Stimulated activated naive B cell treated with anti-CD40 and anti-IgM and Interleukin-4, amounts not matched to agents 10 μg/mL and 1 μg/mL and 100 μg/mL, for 72 hours (primary cell): Measurements from ENCODE around the gene DDX31.

Source experiments
- ATAC-seq, 2 donors: fragments of 150-1000 bp; cut with Tn5 transposase; replicated peaks; 2 replicates each; pipeline ENCODE4 v1.10.0; 2021; ENCODE audit warnings: moderate library complexity in 1 of 2
- DNase-seq: peaks from one replicate; pipeline ENCODE4 v3.0.0; 2021
- H3K27ac Mint-ChIP-seq: one replicate; pipeline ENCODE4 v1.8.0; 2022; ENCODE audit warnings: mild to moderate bottlenecking, mixed read lengths
- H3K27me3 Mint-ChIP-seq, 2 donors: one replicate each; pipeline ENCODE4 v1.8.0; 2022; ENCODE audit warnings: mixed read lengths in 2 of 2
- H3K36me3 Mint-ChIP-seq, 2 donors: one replicate each; pipeline ENCODE4 v1.8.0; 2022; ENCODE audit warnings: mixed read lengths in 2 of 2, mild to moderate bottlenecking in 1 of 2
- H3K4me1 Mint-ChIP-seq, 2 donors: one replicate each; pipeline ENCODE4 v1.8.0; 2022; ENCODE audit warnings: mixed read lengths in 2 of 2, mild to moderate bottlenecking in 1 of 2
- H3K4me3 Mint-ChIP-seq, 2 donors: one replicate each; pipeline ENCODE4 v1.8.0; 2022; ENCODE audit warnings: mild to moderate bottlenecking in 2 of 2, mixed read lengths in 2 of 2, moderate library complexity in 1 of 2
- H3K9me3 Mint-ChIP-seq, 2 donors: one replicate each; pipeline ENCODE4 v1.8.0; 2022; ENCODE audit warnings: mixed read lengths in 2 of 2, mild to moderate bottlenecking in 1 of 2

The DDX31 gene

DNA sequence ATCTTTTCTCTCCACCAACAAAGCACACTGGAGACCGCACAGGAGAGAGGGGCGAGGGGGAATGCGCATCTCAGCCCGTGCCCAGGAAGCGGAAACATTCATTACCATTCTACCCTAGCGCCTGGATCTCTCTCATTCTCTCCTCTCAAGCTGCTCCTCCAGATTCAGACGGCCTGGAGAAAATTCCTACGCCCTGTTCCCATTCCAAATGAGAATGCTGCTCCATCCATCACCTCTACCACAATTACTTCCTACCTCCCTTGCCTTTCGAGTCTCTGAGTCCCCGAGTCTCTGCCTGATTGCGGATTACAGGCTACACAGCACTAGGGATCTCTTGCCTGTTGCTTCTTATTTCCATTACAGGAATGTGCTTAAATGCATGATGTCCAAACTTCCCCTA lies 6.7 kb downstream of the DDX31 start:
- Mint-ChIP-seq H3K36me3 (peaks cover 10 to 25% of the 10 kb centered on the region in 2 donors), H3K4me3 (no peak overlapping the region), H3K9me3 (no peaks in the 10 kb centered on the region), H3K27me3 (no peaks in the 10 kb centered on the region), H3K27ac (no peak overlapping the region), H3K4me1 (peaks cover 9 to 13% of the 10 kb centered on the region in 2 donors)
- DNase-seq (no peak), ATAC-seq (no peak)

DNA sequence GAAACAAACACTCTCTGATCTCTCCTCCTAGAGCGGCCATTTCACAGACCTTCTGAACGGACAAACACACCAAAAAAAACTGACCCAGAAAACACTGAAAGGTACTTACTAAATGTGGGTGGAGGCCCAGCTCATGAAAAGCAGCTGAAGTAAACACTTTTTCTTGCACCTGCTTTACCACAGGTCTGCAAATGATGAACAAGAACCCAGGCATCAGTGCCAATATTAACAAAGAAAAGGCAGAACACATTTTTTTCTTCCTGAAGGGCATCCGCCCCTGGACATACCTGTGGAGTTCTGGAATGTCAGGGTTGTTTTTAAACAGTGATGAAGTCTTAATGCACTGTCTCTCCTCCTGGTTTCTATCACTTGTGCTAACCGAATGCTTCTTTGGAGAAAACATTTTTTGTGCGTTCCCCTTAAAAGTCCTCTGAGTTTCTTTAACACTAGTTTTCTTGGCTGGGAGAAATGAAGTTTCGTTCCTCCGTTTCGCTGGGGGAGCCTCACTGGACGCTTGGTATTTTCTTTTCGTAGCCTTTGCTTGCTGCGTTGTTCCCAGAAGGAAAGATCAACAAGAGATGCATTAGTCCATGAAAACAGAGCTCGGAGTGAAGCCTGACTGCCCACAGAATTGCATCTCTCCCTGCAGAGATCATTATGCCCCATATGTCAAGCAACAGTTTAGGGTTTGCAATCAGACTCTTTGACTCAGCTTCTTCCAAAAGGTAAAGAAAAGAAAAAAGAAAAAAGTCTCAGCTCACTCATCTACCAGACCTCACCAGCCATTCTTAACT lies 7.4 kb downstream of the DDX31 start:
- no peaks in the 10 kb centered on the region for H3K9me3 Mint-ChIP-seq

DNA sequence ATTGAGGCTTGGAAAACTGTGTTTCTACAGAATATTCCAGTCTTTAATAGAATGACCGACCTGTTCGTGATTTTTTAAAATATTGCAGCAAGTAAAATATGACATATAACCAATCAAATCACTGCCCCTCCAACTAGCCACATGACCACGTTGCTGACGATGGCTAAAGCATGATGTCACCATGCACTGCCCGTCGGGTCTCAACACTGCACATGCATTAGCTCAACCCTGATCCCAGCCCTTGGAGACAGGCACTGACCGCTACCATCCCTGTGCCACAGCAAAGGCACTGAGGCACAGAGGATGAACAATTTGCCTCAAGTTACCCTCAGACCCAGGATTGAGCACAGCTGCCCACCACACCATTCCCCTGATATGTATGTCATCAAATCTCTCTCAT lies 13.5 kb downstream of the DDX31 start:
- Mint-ChIP-seq H3K4me1 (peaks cover 0 to 5% of the 10 kb centered on the region in 2 donors), H3K27ac (no peak overlapping the region), H3K36me3 (peaks cover 28 to 35% of the 10 kb centered on the region in 2 donors), H3K9me3 (no peaks in the 10 kb centered on the region), H3K4me3 (no peak overlapping the region), H3K27me3 (no peaks in the 10 kb centered on the region)
- ATAC-seq, result no peak
- DNase-seq, result no peak

More for the DNA sequence above, 7.4 kb downstream of the DDX31 start:
- no peaks in the 10 kb centered on the region for H3K27me3 Mint-ChIP-seq
- peaks cover 9 to 24% of the 10 kb centered on the region in 2 donors for H3K36me3 Mint-ChIP-seq
- H3K4me3 Mint-ChIP-seq, result no peak overlapping the region
- DNase-seq (no peak), ATAC-seq (no peak)
- peaks cover 2 to 5% of the 10 kb centered on the region in 2 donors for H3K4me1 Mint-ChIP-seq
- H3K27ac Mint-ChIP-seq, result no peak overlapping the region

DNA sequence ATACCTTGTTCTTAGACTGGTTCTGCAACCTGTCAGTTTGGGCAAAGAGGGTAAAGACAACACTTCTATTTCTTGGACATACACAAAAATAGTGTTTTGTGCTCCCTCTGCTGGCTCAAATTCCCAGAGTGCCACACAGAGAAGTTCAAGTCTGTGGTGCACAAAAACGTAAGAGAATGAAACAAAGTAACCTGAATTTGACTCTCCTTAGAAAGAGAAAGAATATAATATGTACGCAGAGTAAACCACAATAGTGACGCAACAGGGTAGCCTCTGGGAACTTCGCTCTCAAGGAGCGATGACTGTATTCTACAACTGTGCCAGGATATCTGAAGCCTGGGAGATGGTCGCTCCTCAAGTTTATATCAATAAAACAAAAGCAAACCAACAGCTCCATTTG lies 18.5 kb downstream of the DDX31 start:
- peaks cover 32 to 37% of the 10 kb centered on the region in 2 donors for H3K36me3 Mint-ChIP-seq
- no peaks in the 10 kb centered on the region for H3K9me3 Mint-ChIP-seq
- DNase-seq (no peak), ATAC-seq (no peak)
- no peaks in the 10 kb centered on the region for H3K27me3 Mint-ChIP-seq
- H3K4me3 Mint-ChIP-seq, result no peak overlapping the region
- no peak overlapping the region for H3K27ac Mint-ChIP-seq
- no peaks in the 10 kb centered on the region for H3K4me1 Mint-ChIP-seq

DNA sequence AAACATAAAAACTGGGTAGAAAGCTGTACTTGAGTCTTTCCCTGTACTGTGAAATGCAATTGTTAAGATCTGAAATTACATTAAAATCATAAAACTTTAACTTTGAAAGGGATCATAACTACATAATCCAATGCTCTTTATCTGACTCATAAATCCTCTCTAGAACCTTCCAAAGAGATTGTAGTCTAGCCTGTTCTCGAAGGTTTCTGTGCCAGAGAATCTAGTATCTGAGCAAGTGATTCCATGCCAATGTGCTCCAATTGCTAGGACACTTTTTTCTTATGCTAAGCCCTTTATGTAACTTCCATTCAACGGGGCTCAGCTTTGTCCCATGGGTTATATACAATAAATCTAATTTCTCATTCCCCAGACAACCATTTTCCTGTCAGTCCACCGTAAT lies 21.1 kb downstream of the DDX31 start:
- Mint-ChIP-seq H3K27ac (no peak overlapping the region), H3K36me3 (peaks cover 39 to 52% of the 10 kb centered on the region in 2 donors), H3K27me3 (no peaks in the 10 kb centered on the region), H3K4me3 (no peak overlapping the region), H3K4me1 (peaks cover 0 to 2% of the 10 kb centered on the region in 2 donors), H3K9me3 (no peaks in the 10 kb centered on the region)
- DNase-seq, result no peak
- ATAC-seq, result no peak

DNA sequence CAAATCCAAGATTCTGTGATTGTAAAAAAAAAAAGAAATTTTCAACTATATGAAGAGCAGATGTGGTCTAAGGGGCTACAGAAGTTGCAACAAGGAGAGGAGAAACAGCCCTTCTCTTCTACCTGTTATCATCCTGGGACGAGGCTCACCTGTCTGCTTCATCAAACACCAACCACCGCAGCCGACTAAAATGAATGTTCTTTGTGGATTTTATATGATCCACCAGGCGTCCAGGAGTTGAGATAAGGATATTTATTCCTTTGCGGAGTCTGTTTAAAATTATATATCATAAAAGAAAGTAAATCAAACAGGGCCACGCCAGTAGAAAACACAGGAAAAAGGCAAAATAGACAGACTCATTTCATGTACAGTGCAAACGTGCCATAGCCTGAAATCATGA lies 21.5 kb downstream of the DDX31 start:
- no peaks in the 10 kb centered on the region for H3K9me3 Mint-ChIP-seq
- DNase-seq (no peak), ATAC-seq (no peak)
- peaks cover 0 to 2% of the 10 kb centered on the region in 2 donors for H3K4me1 Mint-ChIP-seq
- no peak overlapping the region for H3K27ac Mint-ChIP-seq
- no peak overlapping the region for H3K4me3 Mint-ChIP-seq
- no peaks in the 10 kb centered on the region for H3K27me3 Mint-ChIP-seq
- H3K36me3 Mint-ChIP-seq, result peaks cover 43 to 56% of the 10 kb centered on the region in 2 donors

DNA sequence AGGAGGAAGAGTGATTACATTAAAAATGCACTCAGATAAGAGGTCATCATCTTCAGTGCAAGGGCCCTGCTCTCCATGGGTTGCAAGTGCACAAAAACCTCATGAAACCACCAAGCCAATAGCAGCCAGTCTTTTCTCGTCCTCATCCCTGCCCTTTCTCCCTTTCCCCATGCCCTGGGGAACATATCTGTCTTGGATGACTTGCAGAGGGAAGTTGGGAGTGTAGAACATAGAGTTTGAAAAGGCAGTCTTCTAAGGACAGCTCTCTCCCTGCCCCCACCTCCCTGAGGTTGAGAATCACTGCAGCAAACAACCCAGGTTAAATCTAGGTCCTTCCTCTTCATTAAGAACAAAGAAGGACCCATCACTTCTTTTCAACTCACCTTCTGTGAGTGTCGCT lies 22.0 kb downstream of the DDX31 start:
- H3K4me1 Mint-ChIP-seq, result peaks cover 0 to 2% of the 10 kb centered on the region in 2 donors
- ATAC-seq (no peak), DNase-seq (no peak)
- no peaks in the 10 kb centered on the region for H3K9me3 Mint-ChIP-seq
- no peak overlapping the region for H3K27ac Mint-ChIP-seq
- no peak overlapping the region for H3K4me3 Mint-ChIP-seq
- no peaks in the 10 kb centered on the region for H3K27me3 Mint-ChIP-seq
- H3K36me3 Mint-ChIP-seq, result peaks cover 46 to 60% of the 10 kb centered on the region in 2 donors

DNA sequence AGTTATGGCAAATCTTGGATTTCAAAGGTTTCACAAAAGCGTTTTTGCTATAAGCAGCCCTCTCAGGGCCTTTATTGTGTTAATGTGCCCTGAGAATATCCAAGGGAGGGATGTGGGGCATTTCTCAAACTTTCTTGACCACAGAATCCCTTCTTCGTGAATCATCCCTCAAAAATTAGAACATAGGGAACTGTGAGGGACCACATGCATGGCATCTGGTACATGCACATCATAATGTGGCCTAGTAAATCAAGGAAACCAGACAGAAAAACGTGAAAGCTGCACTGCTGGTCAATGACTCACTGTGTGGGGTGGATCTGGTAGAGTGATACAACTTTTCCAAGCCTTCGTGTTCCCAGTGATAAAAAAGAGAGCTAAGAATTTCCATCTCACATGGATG lies 22.4 kb downstream of the DDX31 start:
- no peaks in the 10 kb centered on the region for H3K9me3 Mint-ChIP-seq
- H3K27ac Mint-ChIP-seq, result no peak overlapping the region
- ATAC-seq (no peak), DNase-seq (no peak)
- no peak overlapping the region for H3K4me3 Mint-ChIP-seq
- peaks cover 42 to 56% of the 10 kb centered on the region in 2 donors for H3K36me3 Mint-ChIP-seq
- no peaks in the 10 kb centered on the region for H3K27me3 Mint-ChIP-seq
- H3K4me1 Mint-ChIP-seq, result peaks cover 0 to 2% of the 10 kb centered on the region in 2 donors

DNA sequence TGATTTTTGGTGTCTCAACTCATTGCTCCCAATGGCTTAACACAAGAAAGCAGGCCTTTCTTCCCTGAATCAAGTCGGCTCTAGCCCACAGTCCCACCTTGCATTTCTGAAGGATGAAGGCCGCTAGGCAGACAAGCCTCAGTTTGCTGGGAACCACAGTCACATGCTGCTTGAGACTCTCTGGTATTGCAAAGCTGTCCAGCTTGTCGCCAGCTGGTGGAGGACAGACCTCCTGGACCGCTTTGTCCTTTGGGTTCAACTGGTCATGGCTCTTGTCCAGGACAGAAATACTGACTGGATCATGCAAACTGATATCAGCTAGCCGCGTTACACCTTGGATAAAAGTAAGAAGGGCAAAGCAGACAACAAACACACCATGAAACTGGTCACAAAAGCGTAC lies 23.1 kb downstream of the DDX31 start:
- ATAC-seq (no peak), DNase-seq (no peak)
- Mint-ChIP-seq H3K9me3 (no peaks in the 10 kb centered on the region), H3K27ac (no peak overlapping the region), H3K27me3 (no peaks in the 10 kb centered on the region), H3K4me1 (peaks cover 0 to 2% of the 10 kb centered on the region in 2 donors), H3K36me3 (peaks cover 44 to 59% of the 10 kb centered on the region in 2 donors), H3K4me3 (no peak overlapping the region)

DNA sequence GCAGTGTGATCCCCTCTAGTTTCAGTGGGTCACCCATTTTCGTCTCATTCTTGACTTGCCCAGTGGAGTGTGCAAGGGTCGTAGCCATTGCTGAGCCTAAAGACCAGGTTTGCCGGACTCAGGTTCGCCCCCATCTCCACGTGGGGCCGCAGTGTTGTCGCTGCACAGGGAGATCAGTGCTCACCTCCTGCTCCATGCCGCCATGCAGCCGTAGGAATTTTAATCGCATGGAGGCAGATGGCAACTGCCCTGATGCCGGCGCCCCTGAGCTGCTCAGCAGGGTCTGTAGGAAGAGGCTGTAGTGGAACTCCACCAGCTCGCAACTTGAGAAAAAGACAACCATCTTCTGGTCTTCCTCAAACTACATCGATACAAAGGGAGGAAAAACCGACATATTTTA lies 24.1 kb downstream of the DDX31 start:
- peaks cover 50 to 60% of the 10 kb centered on the region in 2 donors for H3K36me3 Mint-ChIP-seq

DNA sequence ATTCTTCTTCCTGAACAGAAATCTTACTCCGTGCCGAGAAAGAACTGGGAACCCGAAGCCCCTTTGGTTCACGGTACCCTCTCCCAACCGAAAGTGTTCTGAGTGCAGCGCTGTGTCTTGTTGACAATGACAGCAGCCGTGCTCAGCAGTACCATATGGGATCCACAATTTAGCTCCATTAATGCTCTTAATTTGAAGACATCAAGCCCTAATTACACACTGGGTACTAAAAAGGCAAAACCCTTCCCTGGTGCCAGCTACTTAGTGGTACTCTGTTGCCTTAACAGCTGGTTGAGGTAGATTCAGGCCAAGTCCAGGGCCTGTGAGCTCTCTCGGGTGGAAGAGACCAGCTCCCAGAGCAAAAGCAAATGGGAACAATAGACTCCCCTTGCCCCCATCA lies 24.5 kb downstream of the DDX31 start:
- H3K36me3 Mint-ChIP-seq, result peaks cover 50 to 57% of the 10 kb centered on the region in 2 donors
- no peak for DNase-seq
- no peak for ATAC-seq
- peaks cover 0 to 2% of the 10 kb centered on the region in 2 donors for H3K4me1 Mint-ChIP-seq
- H3K9me3 Mint-ChIP-seq, result no peaks in the 10 kb centered on the region
- no peaks in the 10 kb centered on the region for H3K27me3 Mint-ChIP-seq
- no peak overlapping the region for H3K27ac Mint-ChIP-seq
- H3K4me3 Mint-ChIP-seq, result no peak overlapping the region

More for the DNA sequence above, 24.1 kb downstream of the DDX31 start:
- Mint-ChIP-seq H3K27me3 (no peaks in the 10 kb centered on the region), H3K4me3 (no peak overlapping the region), H3K27ac (no peak overlapping the region), H3K4me1 (peaks cover 0 to 2% of the 10 kb centered on the region in 2 donors), H3K9me3 (no peaks in the 10 kb centered on the region)
- DNase-seq (no peak), ATAC-seq (no peak)

DNA sequence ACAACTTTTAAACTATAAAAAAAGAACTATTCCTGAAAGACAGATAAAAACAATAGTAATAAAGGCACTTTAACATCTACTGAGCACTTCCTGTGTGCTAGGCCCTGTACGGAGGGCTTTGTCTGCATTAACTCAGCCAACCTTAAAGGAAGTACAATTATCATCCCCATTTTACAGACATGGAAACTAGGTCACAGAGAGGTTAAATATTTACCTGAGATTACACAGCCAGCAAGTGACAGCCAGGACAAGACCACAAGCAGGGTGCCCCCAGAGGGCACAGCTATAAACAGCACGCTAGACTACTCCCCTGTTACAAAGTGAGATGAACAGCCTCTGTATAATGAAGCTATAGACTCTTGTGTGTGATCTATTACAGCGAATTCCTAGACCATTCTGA lies 25.5 kb downstream of the DDX31 start:
- Mint-ChIP-seq H3K4me3 (no peak overlapping the region), H3K36me3 (peaks cover 52 to 61% of the 10 kb centered on the region in 2 donors), H3K9me3 (no peaks in the 10 kb centered on the region), H3K27me3 (no peaks in the 10 kb centered on the region), H3K4me1 (peaks cover 0 to 2% of the 10 kb centered on the region in 2 donors), H3K27ac (no peak overlapping the region)
- ATAC-seq (peak; percentile 73 to 76), DNase-seq (no peak)

DNA sequence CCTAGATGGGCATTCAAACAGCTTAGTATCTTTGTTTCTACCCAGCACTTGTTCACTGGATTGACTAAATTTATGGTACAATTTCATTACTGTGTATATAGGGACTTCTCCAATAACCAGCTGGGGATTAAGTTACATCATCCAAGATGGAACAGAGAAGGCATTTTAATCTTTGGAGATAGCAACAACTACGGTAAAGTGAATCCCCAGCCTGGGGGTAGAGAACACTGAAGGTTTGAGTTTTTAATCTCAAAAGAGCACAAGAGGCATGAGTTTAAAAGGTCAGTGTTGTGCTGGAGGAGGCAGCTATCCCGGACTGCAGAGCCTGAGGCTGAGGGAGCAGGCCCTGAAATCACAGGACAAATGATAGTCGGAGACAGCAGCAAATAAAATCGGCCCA lies 28.6 kb downstream of the DDX31 start:
- ATAC-seq (no peak), DNase-seq (no peak)
- peaks cover 0 to 2% of the 10 kb centered on the region in 2 donors for H3K4me1 Mint-ChIP-seq
- no peaks in the 10 kb centered on the region for H3K27me3 Mint-ChIP-seq
- no peak overlapping the region for H3K27ac Mint-ChIP-seq
- H3K36me3 Mint-ChIP-seq, result peaks cover 58 to 74% of the 10 kb centered on the region in 2 donors
- no peak overlapping the region for H3K4me3 Mint-ChIP-seq
- H3K9me3 Mint-ChIP-seq, result no peaks in the 10 kb centered on the region

DNA sequence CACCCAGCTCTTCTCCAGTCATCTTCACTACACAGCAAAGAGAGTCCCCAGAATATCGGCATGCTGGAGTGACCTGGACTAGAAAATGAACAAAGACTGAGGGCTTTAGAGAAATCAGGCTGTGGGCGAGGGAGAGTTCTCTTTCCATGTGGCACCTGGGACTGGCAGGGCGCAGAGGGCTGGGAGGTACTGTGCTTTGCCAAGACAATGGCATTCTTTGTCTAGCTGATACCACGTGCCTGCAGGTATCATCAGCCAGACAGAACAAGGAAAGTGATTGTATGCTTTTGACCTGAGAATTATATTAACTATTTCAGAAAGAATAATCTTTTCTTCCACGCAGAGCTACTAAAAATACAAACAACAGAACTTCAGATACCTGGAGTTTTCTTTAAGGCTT lies 30.5 kb downstream of the DDX31 start:
- Mint-ChIP-seq H3K4me3 (no peak overlapping the region), H3K36me3 (peaks cover 53 to 70% of the 10 kb centered on the region in 2 donors), H3K9me3 (no peaks in the 10 kb centered on the region), H3K4me1 (peaks cover 0 to under 1% of the 10 kb centered on the region in 2 donors), H3K27ac (no peak overlapping the region), H3K27me3 (no peaks in the 10 kb centered on the region)
- ATAC-seq (no peak), DNase-seq (no peak)

DNA sequence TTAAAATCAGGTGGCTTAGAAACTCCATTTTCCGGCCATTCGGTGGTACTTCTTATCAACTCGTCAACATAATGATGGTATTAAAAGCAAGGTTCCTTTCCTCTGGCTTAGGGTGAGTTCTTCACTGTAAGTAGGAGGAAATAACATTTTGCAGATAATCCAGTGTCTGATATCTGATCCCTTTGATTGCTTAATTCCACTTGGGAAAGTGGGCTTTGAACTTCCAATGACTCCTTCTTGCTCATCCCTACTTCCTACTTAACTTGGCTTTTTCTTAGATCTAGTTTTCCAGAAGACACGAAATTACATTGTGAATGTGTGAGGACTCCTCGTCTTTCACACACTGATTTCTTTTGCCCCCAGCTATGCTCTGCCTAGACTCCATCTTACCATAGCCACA lies 31.5 kb downstream of the DDX31 start:
- Mint-ChIP-seq H3K9me3 (no peaks in the 10 kb centered on the region), H3K36me3 (peaks cover 56 to 71% of the 10 kb centered on the region in 2 donors), H3K4me1 (no peaks in the 10 kb centered on the region), H3K4me3 (no peak overlapping the region), H3K27me3 (no peaks in the 10 kb centered on the region), H3K27ac (no peak overlapping the region)
- ATAC-seq, result no peak
- DNase-seq, result no peak
